Measurements from ENCODE around the gene SEC14L5. TPM values are rescaled to one million over a fixed set of nuclear protein-coding genes. Genes with fewer than 3 reads are reported as not detected.
A peak's percentile ranks its signal among the peaks of the same experiment; 100 is the strongest.

SEC14L5 gene
- total RNA-seq, 1 donor from 2014 or later, result 0.32 TPM

DNA sequence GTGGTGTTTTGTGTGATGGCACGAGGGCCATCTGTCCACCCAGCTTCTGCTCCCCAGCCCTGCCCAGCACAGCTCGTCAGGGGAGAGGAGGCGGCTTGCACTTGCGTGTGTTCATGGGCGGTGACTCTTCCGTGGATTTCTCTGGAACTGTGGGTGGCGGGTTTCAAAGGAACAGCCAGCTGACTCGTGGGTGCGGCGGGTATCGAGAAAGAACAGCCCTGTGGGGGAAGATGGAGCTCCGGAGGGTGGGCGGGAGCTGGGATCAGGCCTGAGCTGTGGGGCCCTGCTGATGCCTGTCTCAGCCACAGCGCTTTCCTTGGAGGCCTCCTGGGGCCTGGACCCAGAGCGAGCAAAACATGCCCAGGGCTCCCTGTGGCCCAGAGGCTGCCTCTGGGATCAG lies 62.4 kb downstream of the SEC14L5 start:
- Mint-ChIP-seq H3K9me3 (ENCODE audit: unreplicated experiment) (no peaks in the 10 kb centered on the region), H3K4me3 (ENCODE audit: unreplicated experiment) (no peak overlapping the region), H3K4me1 (ENCODE audit: low read depth, unreplicated experiment) (no peaks in the 10 kb centered on the region), H3K27me3 (ENCODE audit: low read depth, unreplicated experiment) (no peaks in the 10 kb centered on the region), H3K36me3 (ENCODE audit: low read depth, unreplicated experiment) (no peaks in the 10 kb centered on the region), H3K27ac (ENCODE audit: unreplicated experiment) (no peak overlapping the region)
- DNase-seq (ENCODE audit: low read depth) (no peak), FAIRE-seq (no peak)
- H3K9ac ChIP-seq (ENCODE audit: low read length), result no peak overlapping the region
- no peak overlapping the region for H3K27ac ChIP-seq (ENCODE audit: low read depth, low read length)
- no peaks in the 10 kb centered on the region for H3K36me3 ChIP-seq (ENCODE audit: insufficient read depth, low read length)
- H2AFZ ChIP-seq (ENCODE audit: low read depth, low read length), result no peak overlapping the region
- H3K4me2 ChIP-seq (ENCODE audit: low read length), result no peak overlapping the region
- peaks cover 4% of the 10 kb centered on the region for H4K20me1 ChIP-seq (ENCODE audit: insufficient read depth, low read length)
- H3K27me3 ChIP-seq (ENCODE audit: insufficient read depth, low read length), result peaks cover 2% of the 10 kb centered on the region
- no peak overlapping the region for H3K4me3 ChIP-seq (ENCODE audit: insufficient read depth, low read depth, low read length)
- no peaks in the 10 kb centered on the region for H3K79me2 ChIP-seq (ENCODE audit: insufficient read depth, low read length)
- no peaks in the 10 kb centered on the region for H3K9me3 ChIP-seq (ENCODE audit: insufficient read depth, low read depth, low read length)
- TF ChIP-seq EZH2 (IDR thresholded peaks at IDR 0.05; ENCODE audit: insufficient read depth, low read length) (no peak), CTCF (IDR thresholded peaks at IDR 0.05; ENCODE audit: insufficient read depth, low read depth, low read length) (no peak)
- H3K4me1 ChIP-seq (ENCODE audit: insufficient read depth, low read length), result no peaks in the 10 kb centered on the region

DNA sequence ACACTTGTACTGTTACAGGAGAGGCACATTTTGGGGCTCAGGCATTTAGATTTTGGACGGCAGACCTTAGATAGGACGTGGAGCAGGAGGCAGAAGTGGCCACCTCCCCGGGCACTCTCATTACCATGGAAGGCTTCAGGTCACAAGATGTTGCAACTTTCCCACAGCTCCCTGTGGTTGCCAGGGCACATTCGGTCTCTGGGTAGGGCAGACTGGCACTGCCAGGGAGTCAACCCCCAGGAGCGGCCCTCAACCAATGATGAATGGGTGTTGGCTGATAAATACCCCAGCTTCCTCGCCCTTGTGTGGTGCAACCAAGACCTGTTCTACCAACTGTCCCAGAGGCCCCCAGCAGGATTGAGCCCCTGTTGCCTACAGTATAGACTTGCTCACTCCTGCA lies 64.4 kb downstream of the SEC14L5 start:
- no peak for TF ChIP-seq EZH2 (IDR thresholded peaks at IDR 0.05; ENCODE audit: insufficient read depth, low read length)
- Mint-ChIP-seq H3K27ac (ENCODE audit: unreplicated experiment) (no peak overlapping the region), H3K27me3 (ENCODE audit: low read depth, unreplicated experiment) (no peaks in the 10 kb centered on the region), H3K36me3 (ENCODE audit: low read depth, unreplicated experiment) (peaks cover 2% of the 10 kb centered on the region), H3K9me3 (ENCODE audit: unreplicated experiment) (no peaks in the 10 kb centered on the region), H3K4me3 (ENCODE audit: unreplicated experiment) (no peak overlapping the region), H3K4me1 (ENCODE audit: low read depth, unreplicated experiment) (no peaks in the 10 kb centered on the region)
- Histone ChIP-seq H2AFZ (ENCODE audit: low read depth, low read length) (no peak overlapping the region), H3K36me3 (ENCODE audit: insufficient read depth, low read length) (no peaks in the 10 kb centered on the region), H3K79me2 (ENCODE audit: insufficient read depth, low read length) (no peaks in the 10 kb centered on the region), H3K27ac (ENCODE audit: low read depth, low read length) (no peak overlapping the region), H3K4me3 (ENCODE audit: insufficient read depth, low read depth, low read length) (no peak overlapping the region), H3K9ac (ENCODE audit: low read length) (no peak overlapping the region), H4K20me1 (ENCODE audit: insufficient read depth, low read length) (peaks cover 4% of the 10 kb centered on the region), H3K4me1 (ENCODE audit: insufficient read depth, low read length) (no peaks in the 10 kb centered on the region), H3K9me3 (ENCODE audit: insufficient read depth, low read depth, low read length) (no peaks in the 10 kb centered on the region), H3K4me2 (ENCODE audit: low read length) (no peak overlapping the region), H3K27me3 (ENCODE audit: insufficient read depth, low read length) (peaks cover 2% of the 10 kb centered on the region)
- DNase-seq (ENCODE audit: low read depth) (no peak), FAIRE-seq (no peak)

GRCh38 chr16:5024632-5025031 lies 66.5 kb downstream of the SEC14L5 start:
- FAIRE-seq, result no peak
- H3K27me3 Mint-ChIP-seq (ENCODE audit: low read depth, unreplicated experiment), result no peaks in the 10 kb centered on the region

More at GRCh38 chr16:5024632-5025031, 66.5 kb downstream of the SEC14L5 start:
- TF ChIP-seq EZH2 (IDR thresholded peaks at IDR 0.05; ENCODE audit: insufficient read depth, low read length) (no peak), CTCF (IDR thresholded peaks at IDR 0.05; ENCODE audit: insufficient read depth, low read depth, low read length) (no peak)
- peaks cover 4% of the 10 kb centered on the region for H4K20me1 ChIP-seq (ENCODE audit: insufficient read depth, low read length)
- H3K36me3 ChIP-seq (ENCODE audit: insufficient read depth, low read length), result no peaks in the 10 kb centered on the region
- no peaks in the 10 kb centered on the region for H3K4me1 Mint-ChIP-seq (ENCODE audit: low read depth, unreplicated experiment)
- H3K9me3 Mint-ChIP-seq (ENCODE audit: unreplicated experiment), result no peaks in the 10 kb centered on the region
- H3K36me3 Mint-ChIP-seq (ENCODE audit: low read depth, unreplicated experiment), result peaks cover 16% of the 10 kb centered on the region
- H3K9ac ChIP-seq (ENCODE audit: low read length), result no peak overlapping the region
- no peaks in the 10 kb centered on the region for H3K4me1 ChIP-seq (ENCODE audit: insufficient read depth, low read length)
- H3K4me3 Mint-ChIP-seq (ENCODE audit: unreplicated experiment), result no peak overlapping the region
- peak overlapping the region; percentile 4 for H3K27ac Mint-ChIP-seq (ENCODE audit: unreplicated experiment)
- H3K27ac ChIP-seq (ENCODE audit: low read depth, low read length), result no peak overlapping the region
- no peak overlapping the region for H2AFZ ChIP-seq (ENCODE audit: low read depth, low read length)
- H3K9me3 ChIP-seq (ENCODE audit: insufficient read depth, low read depth, low read length), result no peaks in the 10 kb centered on the region
- peak; percentile 8 for DNase-seq (ENCODE audit: low read depth)
- no peaks in the 10 kb centered on the region for H3K79me2 ChIP-seq (ENCODE audit: insufficient read depth, low read length)
- no peak overlapping the region for H3K4me3 ChIP-seq (ENCODE audit: insufficient read depth, low read depth, low read length)
- peaks cover 2% of the 10 kb centered on the region for H3K27me3 ChIP-seq (ENCODE audit: insufficient read depth, low read length)
- H3K4me2 ChIP-seq (ENCODE audit: low read length), result no peak overlapping the region

All from astrocyte (in vitro differentiated cells and primary cell).